Tibial nerve (tissue), 4 donors: ENCODE results near the gene FSTL1. TPM values are rescaled to one million over a fixed set of nuclear protein-coding genes. Genes with fewer than 3 reads are reported as not detected.
A peak's percentile ranks its signal among the peaks of the same experiment; 100 is the strongest.

Experiments
- DNase-seq, 2 donors: peaks; one replicate each; pipeline ENCODE4 v3.0.0-alpha.2; 2019; ENCODE audit warnings: low spot score in 2 of 2
- H3K27ac ChIP-seq, 4 donors: fragments of 200-600 bp; sonication (generic) in 3 of 4; one replicate each; pipeline ENCODE4 v1.5.1; 2017 to 2019; ENCODE audit warnings: mild to moderate bottlenecking in 1 of 4
- H3K27me3 ChIP-seq, 2 donors: fragments of 200-600 bp; sonication (generic) in 1 of 2; one replicate each; pipeline versions ENCODE4 v1.5.1 to v1.6.0; 2017 to 2019
- H3K36me3 ChIP-seq, 3 donors: fragments of 200-600 bp; sonication (generic); one replicate each; pipeline ENCODE4 v1.5.1; 2018 to 2019
- H3K4me1 ChIP-seq, 4 donors: fragments of 200-600 bp; sonication (generic) in 3 of 4; one replicate each; pipeline ENCODE4 v1.5.1; 2017 to 2019
- H3K4me3 ChIP-seq, 4 donors: fragments of 200-600 bp; sonication (generic) in 3 of 4; one replicate each; pipeline ENCODE4 v1.5.1; 2017 to 2019; ENCODE audit warnings: mild to moderate bottlenecking in 1 of 4, moderate library complexity in 1 of 4
- H3K9me3 ChIP-seq, 4 donors: fragments of 200-600 bp; sonication (generic) in 3 of 4; one replicate each; pipeline ENCODE4 v1.5.1; 2017 to 2019
- EP300 ChIP-seq, 2 donors: sonication (generic); formaldehyde crosslinking; IDR thresholded peaks; one replicate each; pipeline ENCODE4 v1.6.1; 2017; ENCODE audit warnings: antibody characterized with exemption in 2 of 2, mild to moderate bottlenecking in 1 of 2
- POLR2A ChIP-seq, 2 donors: fragments of 450-650 bp; IDR thresholded peaks; one replicate each; pipeline ENCODE4 v1.6.1; 2017; ENCODE audit warnings: antibody characterized with exemption in 2 of 2, mild to moderate bottlenecking in 2 of 2, moderate library complexity in 2 of 2
- WGBS, 2 donors: methylation state at CpG; one replicate each; pipeline ENCODE4 v1.1.5; 2018; 5-methylcytosine and 5-hydroxymethylcytosine counted together
- total RNA-seq, 4 donors: library from RNA; depleted of rRNA; stranded (reverse); fragments of >200 nt; gene quantifications; one replicate each; pipeline ENCODE4 v1.1.0, GENCODE V29; 2016
- TF ChIP-seq, protein P1 (sequence below), 5 experiments: fragments of 200-600 bp in 3 of 5; fragments of 450-650 bp in 2 of 5; sonication (generic) in 3 of 5; IDR thresholded peaks; one replicate each; pipeline ENCODE4 v1.5.1; 2016 to 2019; ENCODE audit warnings: antibody characterized with exemption in 5 of 5, mild to moderate bottlenecking in 3 of 5, moderate library complexity in 2 of 5

Gene FSTL1
- total RNA-seq, 4 donors from 2014 or later = 389 to 942 (median 486) TPM

DNA sequence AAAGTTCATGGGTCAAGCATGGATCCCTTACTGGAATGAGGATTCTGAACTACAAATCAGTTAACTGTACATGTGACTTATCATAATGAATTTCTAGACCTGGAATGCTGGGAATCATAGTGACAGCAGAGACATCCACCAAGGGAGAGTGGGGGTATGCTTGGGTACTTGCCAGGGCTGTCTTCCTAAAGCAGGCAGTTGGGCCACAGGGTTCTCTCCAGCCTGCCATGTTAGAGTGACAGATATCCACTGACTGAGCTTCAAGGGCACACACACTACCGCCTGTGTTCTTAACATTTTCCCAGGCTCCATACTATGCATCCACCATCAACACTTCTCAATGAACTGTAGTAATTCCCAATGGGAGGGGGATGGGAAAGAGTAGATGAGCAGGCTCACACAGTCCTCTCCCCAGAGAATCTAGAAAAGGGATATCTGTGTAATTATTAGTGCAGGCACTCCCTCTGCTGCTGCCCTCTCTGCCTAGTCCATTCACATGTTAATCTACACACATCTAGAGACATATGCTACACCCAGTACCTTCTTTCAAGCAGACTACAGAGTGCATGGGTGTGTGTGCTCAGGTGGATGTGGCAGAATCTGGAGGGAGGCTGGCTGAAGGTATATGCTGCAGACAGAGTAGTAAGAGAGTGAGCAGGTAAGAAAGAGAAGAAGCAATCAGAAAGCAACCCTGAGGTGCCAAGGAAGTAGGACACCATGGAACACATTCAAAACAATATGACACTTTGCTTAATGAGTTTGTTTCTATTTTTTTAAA is 3.7 kb downstream of the FSTL1 start:
- TF ChIP-seq EP300 (IDR thresholded peaks at IDR 0.05) (no peak), POLR2A (IDR thresholded peaks at IDR 0.05) (no peak)
- TF ChIP-seq, protein P1, sequence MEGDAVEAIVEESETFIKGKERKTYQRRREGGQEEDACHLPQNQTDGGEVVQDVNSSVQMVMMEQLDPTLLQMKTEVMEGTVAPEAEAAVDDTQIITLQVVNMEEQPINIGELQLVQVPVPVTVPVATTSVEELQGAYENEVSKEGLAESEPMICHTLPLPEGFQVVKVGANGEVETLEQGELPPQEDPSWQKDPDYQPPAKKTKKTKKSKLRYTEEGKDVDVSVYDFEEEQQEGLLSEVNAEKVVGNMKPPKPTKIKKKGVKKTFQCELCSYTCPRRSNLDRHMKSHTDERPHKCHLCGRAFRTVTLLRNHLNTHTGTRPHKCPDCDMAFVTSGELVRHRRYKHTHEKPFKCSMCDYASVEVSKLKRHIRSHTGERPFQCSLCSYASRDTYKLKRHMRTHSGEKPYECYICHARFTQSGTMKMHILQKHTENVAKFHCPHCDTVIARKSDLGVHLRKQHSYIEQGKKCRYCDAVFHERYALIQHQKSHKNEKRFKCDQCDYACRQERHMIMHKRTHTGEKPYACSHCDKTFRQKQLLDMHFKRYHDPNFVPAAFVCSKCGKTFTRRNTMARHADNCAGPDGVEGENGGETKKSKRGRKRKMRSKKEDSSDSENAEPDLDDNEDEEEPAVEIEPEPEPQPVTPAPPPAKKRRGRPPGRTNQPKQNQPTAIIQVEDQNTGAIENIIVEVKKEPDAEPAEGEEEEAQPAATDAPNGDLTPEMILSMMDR (IDR thresholded peaks at IDR 0.05) = no peak
- WGBS, 2 donors = 50% methylated on average over 1 of the region's 1 CpG; no CpG with 5 or more reads in 1 of the 2 donors
- Histone ChIP-seq H3K27ac (peak overlapping the region in 2 of 4 donors; percentile 93 to 98), H3K36me3 (peaks cover 0 to 4% (median 0%) of the 10 kb centered on the region in 3 donors), H3K4me1 (peaks cover 0 to 80% (median 22%) of the 10 kb centered on the region in 4 donors), H3K27me3 (no peaks in the 10 kb centered on the region), H3K9me3 (no peaks in the 10 kb centered on the region), H3K4me3 (peak overlapping the region in 1 of 4 donors; percentile 91)
- DNase-seq = no peak

DNA sequence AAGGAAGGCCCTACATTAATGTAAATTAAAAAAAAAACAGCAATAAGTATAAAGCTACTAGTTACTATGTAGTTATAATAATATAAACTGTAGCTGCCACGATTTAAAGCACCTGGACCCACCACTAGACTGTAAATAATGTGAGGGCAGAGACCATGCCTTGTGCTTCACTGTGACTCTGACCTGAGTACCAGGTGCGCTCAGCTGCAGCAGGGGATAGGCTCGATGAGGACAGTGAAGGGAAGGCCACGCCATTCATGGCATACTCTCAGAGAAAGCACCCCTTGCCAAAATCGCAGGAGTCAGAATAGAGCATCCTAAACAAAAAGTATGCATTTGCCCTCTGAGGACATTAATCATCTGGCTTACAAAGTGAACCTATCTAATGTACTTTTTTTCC is 5.1 kb downstream of the FSTL1 start:
- H3K36me3 ChIP-seq = peaks cover 0 to 8% (median 0%) of the 10 kb centered on the region in 3 donors
- H3K4me1 ChIP-seq = peaks cover 0 to 87% (median 31%) of the 10 kb centered on the region in 4 donors
- 73 to 77% methylated on average over 5 of the region's 5 CpGs for WGBS, 2 donors
- H3K9me3 ChIP-seq = no peaks in the 10 kb centered on the region
- no peaks in the 10 kb centered on the region for H3K27me3 ChIP-seq
- H3K27ac ChIP-seq = peak overlapping the region in 1 of 4 donors; percentile 98
- TF ChIP-seq, protein P1 (IDR thresholded peaks at IDR 0.05) = no peak
- TF ChIP-seq EP300 (IDR thresholded peaks at IDR 0.05) = no peak
- no peak for TF ChIP-seq POLR2A (IDR thresholded peaks at IDR 0.05)
- H3K4me3 ChIP-seq = peak overlapping the region in 1 of 4 donors; percentile 91
- DNase-seq = no peak

DNA sequence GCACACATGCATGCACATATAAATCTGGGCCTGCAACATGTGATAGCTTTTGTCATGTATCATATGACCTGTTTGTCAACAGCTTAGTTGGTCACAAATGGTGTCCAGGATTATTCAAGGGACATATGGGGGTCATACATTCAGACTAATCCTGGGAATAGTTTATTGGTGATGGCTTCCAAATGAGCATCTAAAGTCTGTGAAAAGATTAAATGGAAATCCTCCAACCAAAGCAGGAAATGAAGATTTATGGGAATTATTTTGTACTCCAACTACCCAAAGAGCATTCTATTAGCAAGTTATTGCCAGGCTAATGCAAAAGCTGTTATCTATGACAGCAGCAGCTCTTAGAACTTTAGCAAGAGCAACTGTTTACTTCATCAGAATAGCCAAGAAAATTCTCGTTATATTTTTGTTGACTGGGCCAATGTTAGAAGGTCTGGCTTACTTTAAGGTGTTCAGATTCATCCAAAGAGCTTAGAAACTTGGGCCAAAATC is 7.1 kb downstream of the FSTL1 start:
- WGBS, 2 donors = 20 to 40% methylated on average over 1 of the region's 1 CpG
- peak overlapping the region in 2 of 4 donors; percentile 20 to 56 for H3K27ac ChIP-seq
- TF ChIP-seq EP300 (IDR thresholded peaks at IDR 0.05) (no peak), POLR2A (IDR thresholded peaks at IDR 0.05) (no peak)
- TF ChIP-seq, protein P1 (IDR thresholded peaks at IDR 0.05) = no peak
- no peak overlapping the region for H3K4me3 ChIP-seq
- H3K9me3 ChIP-seq = no peaks in the 10 kb centered on the region
- H3K4me1 ChIP-seq = peaks cover 0 to 97% (median 35%) of the 10 kb centered on the region in 4 donors
- no peaks in the 10 kb centered on the region for H3K27me3 ChIP-seq
- no peak for DNase-seq
- peaks cover 0 to 23% (median 0%) of the 10 kb centered on the region in 3 donors for H3K36me3 ChIP-seq

DNA sequence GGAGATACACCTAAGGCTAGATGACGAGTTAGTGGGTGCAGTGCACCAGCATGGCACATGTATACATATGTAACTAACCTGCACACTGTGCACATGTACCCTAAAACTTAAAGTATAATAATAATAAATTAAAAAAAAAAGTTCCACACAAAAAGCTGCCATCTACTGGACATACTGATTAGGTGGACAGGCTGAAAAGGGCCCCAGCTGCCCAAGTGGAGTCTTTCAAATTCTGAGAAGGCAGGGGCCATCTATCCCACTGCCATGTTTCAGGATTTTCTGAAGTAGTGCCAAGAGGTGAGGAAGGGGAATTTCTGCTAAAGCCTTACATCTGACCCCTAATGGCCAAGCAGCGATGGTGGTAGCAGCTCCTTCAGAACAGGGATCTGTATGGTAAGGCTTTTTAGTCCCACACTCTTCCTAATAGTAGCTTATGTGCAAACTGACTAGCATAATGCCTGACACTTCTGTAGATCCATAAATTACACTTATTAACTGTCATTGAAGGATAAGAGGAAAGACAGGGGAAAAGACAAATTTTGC is 7.7 kb downstream of the FSTL1 start:
- no peak for DNase-seq
- peak overlapping the region in 1 of 4 donors; percentile 56 for H3K27ac ChIP-seq
- no peak overlapping the region for H3K4me3 ChIP-seq
- H3K9me3 ChIP-seq = no peaks in the 10 kb centered on the region
- peaks cover 0 to 24% (median 0%) of the 10 kb centered on the region in 3 donors for H3K36me3 ChIP-seq
- no peaks in the 10 kb centered on the region for H3K27me3 ChIP-seq
- 48 to 69% methylated on average over 2 of the region's 2 CpGs for WGBS, 2 donors
- TF ChIP-seq EP300 (IDR thresholded peaks at IDR 0.05) (no peak), POLR2A (IDR thresholded peaks at IDR 0.05) (no peak)
- TF ChIP-seq, protein P1 (IDR thresholded peaks at IDR 0.05) = peak in 2 of 5 experiments; percentile 13 to 17
- peaks cover 0 to 97% (median 38%) of the 10 kb centered on the region in 4 donors for H3K4me1 ChIP-seq

DNA sequence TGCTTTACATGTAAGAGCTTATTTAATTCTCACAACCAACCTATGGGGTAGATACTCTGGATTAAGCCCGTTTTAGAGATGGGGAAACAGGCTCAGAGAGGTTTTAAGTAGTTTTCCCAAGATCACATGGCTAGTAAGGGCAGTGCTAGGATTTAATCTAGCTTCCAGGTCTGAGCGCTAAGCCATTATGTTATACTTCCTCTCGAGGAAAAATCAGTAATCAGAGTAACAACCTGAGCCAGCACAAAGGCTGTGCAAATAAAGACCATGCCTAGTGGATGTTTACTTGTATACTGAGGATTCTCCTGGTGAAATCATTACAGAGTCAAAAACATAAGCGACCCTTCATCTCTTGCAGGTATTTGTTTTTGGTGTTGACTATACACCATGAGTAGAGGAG is 9.0 kb downstream of the FSTL1 start:
- no peak for DNase-seq
- Histone ChIP-seq H3K4me3 (no peak overlapping the region), H3K27ac (peak overlapping the region in 2 of 4 donors; percentile 15 to 61), H3K27me3 (no peaks in the 10 kb centered on the region), H3K4me1 (peaks cover 3 to 97% (median 29%) of the 10 kb centered on the region in 4 donors), H3K9me3 (no peaks in the 10 kb centered on the region), H3K36me3 (peaks cover 0 to 24% (median 0%) of the 10 kb centered on the region in 3 donors)
- 73 to 80% methylated on average over 4 of the region's 4 CpGs for WGBS, 2 donors
- TF ChIP-seq EP300 (IDR thresholded peaks at IDR 0.05) = no peak
- no peak for TF ChIP-seq POLR2A (IDR thresholded peaks at IDR 0.05)
- TF ChIP-seq, protein P1 (IDR thresholded peaks at IDR 0.05) = no peak
